H9 (cell line): ENCODE results near the gene HARS1. TPM values are rescaled to one million over a fixed set of nuclear protein-coding genes. Genes with fewer than 3 reads are reported as not detected.

Source experiments
- DNase-seq: peaks from one replicate; pipeline ENCODE4 v3.0.0-alpha.2; 2017
- H2AFZ ChIP-seq: one replicate; pipeline ENCODE4 v1.6.1; 2013; ENCODE audit warnings: mild to moderate bottlenecking, low read length, control low read depth, moderate library complexity
- H2AK5ac ChIP-seq: 2 replicates; pipeline ENCODE4 v1.6.1; 2013; ENCODE audit warnings: low read length, control low read depth, mixed read lengths; ENCODE audit not compliant: insufficient read length
- H2BK120ac ChIP-seq: one replicate; pipeline ENCODE4 v1.6.1; 2013; ENCODE audit warnings: low read depth, mild to moderate bottlenecking, low read length, control low read depth, inconsistent platforms; ENCODE audit not compliant: poor library complexity, severe bottlenecking
- H2BK12ac ChIP-seq: 2 replicates; pipeline ENCODE4 v1.6.1; 2013; ENCODE audit warnings: low read length, control low read depth, mixed read lengths, low read depth; ENCODE audit not compliant: insufficient read length
- H2BK15ac ChIP-seq: 2 replicates; pipeline ENCODE4 v1.6.1; 2013; ENCODE audit warnings: low read depth, low read length, control low read depth
- H2BK20ac ChIP-seq: one replicate; pipeline ENCODE4 v1.6.1; 2013; ENCODE audit warnings: low read depth, mild to moderate bottlenecking, low read length, control low read depth, inconsistent platforms; ENCODE audit not compliant: poor library complexity, severe bottlenecking
- H2BK5ac ChIP-seq: 2 replicates; pipeline ENCODE4 v1.6.1; 2013; ENCODE audit warnings: low read length, control low read depth, mixed read lengths; ENCODE audit not compliant: insufficient read length
- H3K14ac ChIP-seq: 2 replicates; pipeline ENCODE4 v1.6.1; 2013; ENCODE audit warnings: low read length, control low read depth; ENCODE audit not compliant: insufficient read depth
- H3K18ac ChIP-seq: 2 replicates; pipeline ENCODE4 v1.6.1; 2013; ENCODE audit warnings: low read depth, mild to moderate bottlenecking, mixed read lengths, low read length, control low read depth; ENCODE audit not compliant: insufficient read length
- H3K23ac ChIP-seq: 2 replicates; pipeline ENCODE4 v1.6.1; 2013; ENCODE audit warnings: low read length, control low read depth, mixed read lengths, low read depth; ENCODE audit not compliant: insufficient read length
- H3K23me2 ChIP-seq: 2 replicates; pipeline ENCODE4 v1.6.1; 2013; ENCODE audit warnings: low read depth, mild to moderate bottlenecking, mixed read lengths, low read length, control low read depth; ENCODE audit not compliant: insufficient read length, poor library complexity, severe bottlenecking
- H3K27ac ChIP-seq: 2 replicates; pipeline ENCODE4 v1.5.1; 2013; ENCODE audit warnings: low read length, control low read depth, mixed read lengths, low read depth; ENCODE audit not compliant: insufficient read length
- H3K27me3 ChIP-seq: 2 replicates; pipeline ENCODE4 v1.6.1; 2013; ENCODE audit warnings: low read length, control low read depth, inconsistent platforms; ENCODE audit not compliant: insufficient read depth
- H3K4ac ChIP-seq: 2 replicates; pipeline ENCODE4 v1.6.1; 2013; ENCODE audit warnings: low read depth, mild to moderate bottlenecking, control low read depth, inconsistent platforms, low read length, moderate library complexity
- H3K4me1 ChIP-seq: 2 replicates; pipeline ENCODE4 v1.6.1; 2013; ENCODE audit warnings: low read length, control low read depth, inconsistent platforms; ENCODE audit not compliant: insufficient read depth
- H3K4me2 ChIP-seq: 2 replicates; pipeline ENCODE4 v1.6.1; 2013; ENCODE audit warnings: low read length, control low read depth, mixed read lengths; ENCODE audit not compliant: insufficient read length, insufficient read depth
- H3K56ac ChIP-seq: 2 replicates; pipeline ENCODE4 v1.6.1; 2013; ENCODE audit warnings: low read depth, mild to moderate bottlenecking, mixed read lengths, low read length, control low read depth; ENCODE audit not compliant: insufficient read length
- H3K79me1 ChIP-seq: 2 replicates; pipeline ENCODE4 v1.6.1; 2013; ENCODE audit warnings: low read depth, mild to moderate bottlenecking, moderate library complexity, low read length, control low read depth, inconsistent platforms; ENCODE audit not compliant: insufficient read depth, poor library complexity, severe bottlenecking
- H3K79me2 ChIP-seq: 2 replicates; pipeline ENCODE4 v1.6.1; 2013; ENCODE audit warnings: low read length, control low read depth, inconsistent platforms; ENCODE audit not compliant: insufficient read depth
- H3K9ac ChIP-seq: 2 replicates; pipeline ENCODE4 v1.6.1; 2013; ENCODE audit warnings: low read length, control low read depth, mixed read lengths; ENCODE audit not compliant: insufficient read length; ENCODE audit errors: extremely low read depth
- H3K9me3 ChIP-seq: one replicate; pipeline ENCODE4 v1.6.1; 2013; ENCODE audit warnings: low read depth, low read length, inconsistent platforms; ENCODE audit not compliant: control insufficient read depth
- H3T11ph ChIP-seq: one replicate; pipeline ENCODE4 v1.6.1; 2013; ENCODE audit warnings: mild to moderate bottlenecking, low read length, control low read depth, inconsistent platforms
- H4K20me1 ChIP-seq: one replicate; pipeline ENCODE4 v1.6.1; 2013; ENCODE audit not compliant: control insufficient read depth, insufficient read length, insufficient read depth
- H4K5ac ChIP-seq: 2 replicates; pipeline ENCODE4 v1.6.1; 2013; ENCODE audit warnings: low read depth, mild to moderate bottlenecking, mixed read lengths, low read length, control low read depth; ENCODE audit not compliant: insufficient read length
- H4K8ac ChIP-seq: replicated peaks from 2 replicates; pipeline ENCODE4 v1.6.1; 2013; ENCODE audit warnings: low read length, control low read depth, mixed read lengths, low read depth; ENCODE audit not compliant: insufficient read length
- H4K91ac ChIP-seq: 2 replicates; pipeline ENCODE4 v1.6.1; 2013; ENCODE audit warnings: low read depth, mild to moderate bottlenecking, moderate library complexity, mixed read lengths, low read length, control low read depth; ENCODE audit not compliant: insufficient read length
- H3K27ac Mint-ChIP-seq, 3 experiments: 2 replicates in 2 of 3; 3 replicates in 1 of 3; pipeline ENCODE4 v1.8.0; 2020 to 2021; ENCODE audit warnings: mixed read lengths in 3 of 3, mild to moderate bottlenecking in 1 of 3, moderate library complexity in 1 of 3
- H3K27me3 Mint-ChIP-seq: 2 replicates; pipeline ENCODE4 v1.8.0; 2021; ENCODE audit warnings: low read depth, mild to moderate bottlenecking, moderate library complexity, mixed read lengths
- H3K36me3 Mint-ChIP-seq, 3 experiments: 2 replicates in 2 of 3; 3 replicates in 1 of 3; pipeline ENCODE4 v1.8.0; 2020 to 2021; ENCODE audit warnings: low read depth in 3 of 3, mixed read lengths in 3 of 3; ENCODE audit not compliant: insufficient read depth in 1 of 3
- H3K4me1 Mint-ChIP-seq, 2 experiments: 2 replicates each; pipeline ENCODE4 v1.8.0; 2020; ENCODE audit warnings: mixed read lengths in 2 of 2
- H3K4me3 Mint-ChIP-seq, 2 experiments: 2 replicates in 1 of 2; 3 replicates in 1 of 2; pipeline ENCODE4 v1.8.0; 2020 to 2021; ENCODE audit warnings: mild to moderate bottlenecking in 2 of 2, mixed read lengths in 2 of 2, moderate library complexity in 1 of 2
- H3K9me3 Mint-ChIP-seq, 2 experiments: 2 replicates in 1 of 2; 3 replicates in 1 of 2; pipeline ENCODE4 v1.8.0; 2020; ENCODE audit warnings: mild to moderate bottlenecking in 2 of 2, mixed read lengths in 2 of 2, moderate library complexity in 1 of 2
- CTCF ChIP-seq: fragments of 200-600 bp; sonication (generic); conservative IDR thresholded peaks from 3 replicates; pipeline ENCODE4 v1.8.0; 2021; ENCODE audit warnings: antibody characterized with exemption, mild to moderate bottlenecking
- WGBS: extraction: QIAGEN DNeasy Blood & Tissue Kit; methylation state at CpG from one replicate; pipeline ENCODE4 v1.1.7; 2013; ENCODE audit warnings: missing lambda C conversion rate, low lambda C conversion rate, mixed read lengths; ENCODE audit not compliant: insufficient read length; ENCODE audit errors: extremely low coverage; 5-methylcytosine and 5-hydroxymethylcytosine counted together
- total RNA-seq: library from RNA; stranded (reverse); gene quantifications from 2 replicates; pipeline ENCODE4 v1.2.1, GENCODE V29; 2021

Gene HARS1
- total RNA-seq, 1 experiment from 2014 or later: 70.2 TPM

- no peak overlapping the region for H3T11ph ChIP-seq
- H3K23me2 ChIP-seq: peaks cover 6% of the 10 kb centered on the region
- no peak overlapping the region for H2BK120ac ChIP-seq
- no peak overlapping the region for H4K5ac ChIP-seq
- H3K4ac ChIP-seq: no peak overlapping the region
- no peak overlapping the region for H2BK15ac ChIP-seq
- Mint-ChIP-seq H3K27me3 (peaks cover 3% of the 10 kb centered on the region; the same call in 1 of the 2 replicates), H3K36me3 (peaks cover 5 to 22% (median 18%) of the 10 kb centered on the region in 3 experiments; a peak in 5 of 7 replicates), H3K4me3 (no peak overlapping the region), H3K9me3 (peaks cover 5 to 10% of the 10 kb centered on the region in 2 experiments), H3K4me1 (peaks cover 19 to 26% of the 10 kb centered on the region in 2 experiments), H3K27ac (no peak overlapping the region)
- no peaks in the 10 kb centered on the region for H3K4me1 ChIP-seq
- no peak overlapping the region for H2BK12ac ChIP-seq
- H3K23ac ChIP-seq: no peak overlapping the region
- H3K27ac ChIP-seq: no peak overlapping the region
- H4K20me1 ChIP-seq: no peaks in the 10 kb centered on the region
- TF ChIP-seq CTCF: no peak
- no peak overlapping the region for H3K14ac ChIP-seq
- no peak overlapping the region for H3K56ac ChIP-seq
- H4K8ac ChIP-seq: no peak overlapping the region
- H4K91ac ChIP-seq: no peak overlapping the region
- DNase-seq: no peak
- no peak overlapping the region for H2AFZ ChIP-seq
- no peak overlapping the region for H2AK5ac ChIP-seq
- no peaks in the 10 kb centered on the region for H3K79me1 ChIP-seq
- H2BK5ac ChIP-seq: no peak overlapping the region
- no peak overlapping the region for H2BK20ac ChIP-seq
- H3K9ac ChIP-seq: no peak overlapping the region
- WGBS: no CpG with 5 or more reads among the region's 10 CpGs
- no peaks in the 10 kb centered on the region for H3K27me3 ChIP-seq
- H3K9me3 ChIP-seq: no peaks in the 10 kb centered on the region
- no peak overlapping the region for H3K4me2 ChIP-seq
- H3K79me2 ChIP-seq: no peaks in the 10 kb centered on the region
- H3K18ac ChIP-seq: no peak overlapping the region
Measured at GRCh38 chr5:140637371-140638100, 53.6 kb downstream of the HARS1 start.
